CD14-positive monocyte (primary cell): ENCODE measurements around the gene GALNT1. TPM values are rescaled to one million over a fixed set of nuclear protein-coding genes. Genes with fewer than 3 reads are reported as not detected.

Source experiments
- DNase-seq, 3 donors: peaks; one replicate each; pipeline ENCODE4 v3.0.0-alpha.2; 2011 to 2022
- H2AFZ ChIP-seq: 2 replicates; pipeline ENCODE4 v1.6.0; 2012; ENCODE audit warnings: mild to moderate bottlenecking, low read depth, low read length, inconsistent platforms; ENCODE audit not compliant: insufficient read depth, poor library complexity, severe bottlenecking
- H3K27ac ChIP-seq, 2 donors: 1 replicate in 1 of 2; 2 replicates in 1 of 2; pipeline ENCODE4 v1.5.1; 2012 to 2013; ENCODE audit warnings: low read length in 2 of 2, control low read depth in 1 of 2, inconsistent platforms in 1 of 2, low read depth in 1 of 2, mild to moderate bottlenecking in 1 of 2
- H3K27me3 ChIP-seq, 2 donors: one replicate each; pipeline versions ENCODE4 v1.6.0 to v1.6.1; 2011 to 2013; ENCODE audit warnings: low read length in 2 of 2; ENCODE audit not compliant: control insufficient read depth in 2 of 2, insufficient read depth in 2 of 2
- H3K36me3 ChIP-seq, 2 donors: replicated peaks in 1 of 2; 1 replicate in 1 of 2; 2 replicates in 1 of 2; pipeline versions ENCODE4 v1.5.1 to v1.6.1; 2012 to 2013; ENCODE audit warnings: low read length in 2 of 2, control low read depth in 1 of 2, inconsistent platforms in 1 of 2, mild to moderate bottlenecking in 1 of 2; ENCODE audit not compliant: insufficient read depth in 2 of 2, control insufficient read depth in 1 of 2
- H3K4me1 ChIP-seq, 2 donors: 1 replicate in 1 of 2; 2 replicates in 1 of 2; pipeline versions ENCODE4 v1.5.1 to v1.6.1; 2012 to 2013; ENCODE audit warnings: low read length in 2 of 2, control low read depth in 1 of 2, inconsistent platforms in 1 of 2, mild to moderate bottlenecking in 1 of 2, moderate library complexity in 1 of 2; ENCODE audit not compliant: insufficient read depth in 2 of 2, control insufficient read depth in 1 of 2
- H3K4me2 ChIP-seq: replicated peaks from 2 replicates; pipeline ENCODE3; 2012; ENCODE audit warnings: low read length, moderate library complexity, mild to moderate bottlenecking; ENCODE audit not compliant: poor library complexity, severe bottlenecking; ENCODE audit errors: extremely low read depth
- H3K4me3 ChIP-seq, 3 experiments: fragments of 200-600 bp in 1 of 3; sonication (generic) in 1 of 3; replicated peaks in 1 of 3; 1 replicate in 2 of 3; 2 replicates in 1 of 3; pipeline ENCODE4 v1.5.1; 2011 to 2013; ENCODE audit warnings: low read length in 3 of 3, mild to moderate bottlenecking in 3 of 3, control low read depth in 2 of 3, low read depth in 2 of 3, inconsistent platforms in 1 of 3, moderate library complexity in 1 of 3
- H3K79me2 ChIP-seq: 2 replicates; pipeline ENCODE4 v1.6.0; 2012; ENCODE audit warnings: mild to moderate bottlenecking, control low read depth, inconsistent platforms, low read length, moderate library complexity; ENCODE audit not compliant: insufficient read depth
- H3K9ac ChIP-seq: 2 replicates; pipeline ENCODE4 v1.6.0; 2017; ENCODE audit warnings: low read length, mild to moderate bottlenecking; ENCODE audit not compliant: insufficient read depth, poor library complexity, severe bottlenecking
- H3K9me3 ChIP-seq, 2 donors: replicated peaks in 1 of 2; 1 replicate in 1 of 2; 2 replicates in 1 of 2; pipeline versions ENCODE4 v1.5.1 to v1.6.1; 2012 to 2013; ENCODE audit warnings: low read length in 2 of 2, control low read depth in 1 of 2; ENCODE audit not compliant: control insufficient read depth in 1 of 2, insufficient read depth in 1 of 2
- H4K20me1 ChIP-seq: 2 replicates; pipeline ENCODE4 v1.6.0; 2012; ENCODE audit warnings: mild to moderate bottlenecking, low read length, control low read depth, moderate library complexity; ENCODE audit not compliant: insufficient read depth
- H3K27ac Mint-ChIP-seq, 7 donors: one replicate each; pipeline ENCODE4 v1.8.0; 2020; ENCODE audit warnings: mild to moderate bottlenecking in 7 of 7, mixed read lengths in 7 of 7, moderate library complexity in 6 of 7, inconsistent platforms in 2 of 7
- H3K27me3 Mint-ChIP-seq, 3 donors: one replicate each; pipeline ENCODE4 v1.8.0; 2021 to 2022; ENCODE audit warnings: low read depth in 3 of 3, mild to moderate bottlenecking in 3 of 3, mixed read lengths in 3 of 3, moderate library complexity in 3 of 3, inconsistent platforms in 1 of 3
- H3K36me3 Mint-ChIP-seq, 2 donors: one replicate each; pipeline ENCODE4 v1.8.0; 2020; ENCODE audit warnings: mixed read lengths in 2 of 2, inconsistent platforms in 1 of 2, mild to moderate bottlenecking in 1 of 2
- H3K4me1 Mint-ChIP-seq: one replicate; pipeline ENCODE4 v1.8.0; 2020; ENCODE audit warnings: mild to moderate bottlenecking, mixed read lengths
- H3K4me3 Mint-ChIP-seq, 2 donors: one replicate each; pipeline ENCODE4 v1.8.0; 2020; ENCODE audit warnings: mild to moderate bottlenecking in 2 of 2, mixed read lengths in 2 of 2, moderate library complexity in 1 of 2
- H3K9me3 Mint-ChIP-seq, 7 donors: one replicate each; pipeline ENCODE4 v1.8.0; 2020 to 2022; ENCODE audit warnings: mixed read lengths in 7 of 7, mild to moderate bottlenecking in 6 of 7, moderate library complexity in 6 of 7, inconsistent platforms in 2 of 7
- WGBS: methylation state at CpG from one replicate; pipeline ENCODE4 v1.1.5; 2013; ENCODE audit warnings: missing lambda C conversion rate; ENCODE audit not compliant: insufficient coverage; 5-methylcytosine and 5-hydroxymethylcytosine counted together
- intact Hi-C, 2 donors: fragments of 100-400 bp; cut with micrococcal nuclease; formaldehyde crosslinking; loops; one replicate each; pipeline versions ENCODE4 v1.15.0 to v1.15.1; 2023
- polyA plus RNA-seq, 3 donors: library from polyadenylated mRNA; depleted of rRNA in 1 of 3; unstranded in 2 of 3; stranded (reverse) in 1 of 3; fragments of 300-500 nt in 2 of 3; fragments of >200 nt in 1 of 3; fragmentation: Illumina TruSeq in 2 of 3; gene quantifications; 1 replicate in 2 of 3; 2 replicates in 1 of 3; pipeline ENCODE4 v1.2.3, GENCODE V29; 2012 to 2021
- TF ChIP-seq, protein P1 (sequence below): fragments of 200-600 bp; IDR thresholded peaks from one replicate; pipeline ENCODE4 v1.8.0; 2022; ENCODE audit warnings: antibody characterized with exemption, mild to moderate bottlenecking

GALNT1 gene
- polyA plus RNA-seq, 3 donors: 16.8 to 58.5 (median 22.9) TPM

GRCh38 chr18:35634323-35634722 is 52.8 kb downstream of the GALNT1 start:
- H3K27ac Mint-ChIP-seq: peak overlapping the region in 3 of 7 donors; percentile 15 to 37 (median 28)
- no peak for DNase-seq
- Histone ChIP-seq H3K4me2 (no peak overlapping the region), H2AFZ (no peak overlapping the region), H3K4me1 (no peaks in the 10 kb centered on the region), H3K9me3 (peaks cover 0 to 12% of the 10 kb centered on the region in 2 donors), H3K79me2 (no peaks in the 10 kb centered on the region), H3K27me3 (no peaks in the 10 kb centered on the region), H3K36me3 (no peaks in the 10 kb centered on the region), H3K27ac (no peak overlapping the region), H3K9ac (no peak overlapping the region), H4K20me1 (no peaks in the 10 kb centered on the region), H3K4me3 (no peak overlapping the region)
- H3K36me3 Mint-ChIP-seq: peaks cover 7 to 8% of the 10 kb centered on the region in 2 donors
- intact Hi-C loops: no loop called here
- peaks cover 2% of the 10 kb centered on the region for H3K4me1 Mint-ChIP-seq
- WGBS: 89% methylated on average over 1 of the region's 5 CpGs
- H3K9me3 Mint-ChIP-seq: peaks cover 4 to 26% (median 9%) of the 10 kb centered on the region in 7 donors
- TF ChIP-seq, protein P1, sequence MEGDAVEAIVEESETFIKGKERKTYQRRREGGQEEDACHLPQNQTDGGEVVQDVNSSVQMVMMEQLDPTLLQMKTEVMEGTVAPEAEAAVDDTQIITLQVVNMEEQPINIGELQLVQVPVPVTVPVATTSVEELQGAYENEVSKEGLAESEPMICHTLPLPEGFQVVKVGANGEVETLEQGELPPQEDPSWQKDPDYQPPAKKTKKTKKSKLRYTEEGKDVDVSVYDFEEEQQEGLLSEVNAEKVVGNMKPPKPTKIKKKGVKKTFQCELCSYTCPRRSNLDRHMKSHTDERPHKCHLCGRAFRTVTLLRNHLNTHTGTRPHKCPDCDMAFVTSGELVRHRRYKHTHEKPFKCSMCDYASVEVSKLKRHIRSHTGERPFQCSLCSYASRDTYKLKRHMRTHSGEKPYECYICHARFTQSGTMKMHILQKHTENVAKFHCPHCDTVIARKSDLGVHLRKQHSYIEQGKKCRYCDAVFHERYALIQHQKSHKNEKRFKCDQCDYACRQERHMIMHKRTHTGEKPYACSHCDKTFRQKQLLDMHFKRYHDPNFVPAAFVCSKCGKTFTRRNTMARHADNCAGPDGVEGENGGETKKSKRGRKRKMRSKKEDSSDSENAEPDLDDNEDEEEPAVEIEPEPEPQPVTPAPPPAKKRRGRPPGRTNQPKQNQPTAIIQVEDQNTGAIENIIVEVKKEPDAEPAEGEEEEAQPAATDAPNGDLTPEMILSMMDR: no peak
- no peaks in the 10 kb centered on the region for H3K27me3 Mint-ChIP-seq
- H3K4me3 Mint-ChIP-seq: no peak overlapping the region

GRCh38 chr18:35635170-35635569 is 53.6 kb downstream of the GALNT1 start:
- Histone ChIP-seq H3K79me2 (no peaks in the 10 kb centered on the region), H3K36me3 (no peaks in the 10 kb centered on the region), H3K4me1 (no peaks in the 10 kb centered on the region), H2AFZ (no peak overlapping the region), H3K9ac (no peak overlapping the region), H3K4me2 (no peak overlapping the region), H3K27me3 (no peaks in the 10 kb centered on the region), H4K20me1 (no peaks in the 10 kb centered on the region), H3K9me3 (peaks cover 0 to 12% of the 10 kb centered on the region in 2 donors), H3K27ac (no peak overlapping the region), H3K4me3 (no peak overlapping the region)
- intact Hi-C loops: no loop called here
- Mint-ChIP-seq H3K4me3 (no peak overlapping the region), H3K27ac (no peak overlapping the region), H3K9me3 (peaks cover 0 to 21% (median 7%) of the 10 kb centered on the region in 7 donors), H3K4me1 (peaks cover 2% of the 10 kb centered on the region), H3K27me3 (no peaks in the 10 kb centered on the region), H3K36me3 (peaks cover 7 to 8% of the 10 kb centered on the region in 2 donors)
- TF ChIP-seq, protein P1: no peak
- DNase-seq: no peak
- no CpG with 5 or more reads among the region's 1 CpG for WGBS
